Measurements from ENCODE around the gene BCL2L11. TPM values are rescaled to one million over a fixed set of nuclear protein-coding genes. Genes with fewer than 3 reads are reported as not detected.

BCL2L11 gene
- total and polyA plus RNA-seq, 9 of the 15 experiments (the other 6 are each of a cell fraction or from before 2014, with no cell fraction given), result 2.2 to 18.8 (median 5.0) TPM

DNA sequence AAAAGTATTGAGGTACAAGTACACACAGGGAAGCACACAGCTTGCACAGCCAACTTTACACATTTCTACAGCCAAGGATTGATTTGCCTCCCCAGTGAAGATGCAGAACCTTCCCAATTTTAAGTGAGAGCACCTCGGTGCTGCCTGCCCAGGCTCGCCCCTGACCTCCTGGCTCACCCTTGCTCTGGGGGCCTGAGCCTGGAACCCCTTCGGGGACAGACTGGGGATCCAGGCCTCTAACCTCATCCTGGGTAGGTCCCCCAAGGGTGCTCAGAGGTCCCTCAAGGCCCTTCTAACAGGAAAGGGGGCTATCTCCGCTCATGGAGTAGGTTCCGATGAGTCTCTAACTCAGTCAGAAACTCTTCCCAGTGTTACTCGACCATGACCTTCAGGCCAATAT, 53.1 kb downstream of the BCL2L11 start (continued):
- TF ChIP-seq, protein P1, sequence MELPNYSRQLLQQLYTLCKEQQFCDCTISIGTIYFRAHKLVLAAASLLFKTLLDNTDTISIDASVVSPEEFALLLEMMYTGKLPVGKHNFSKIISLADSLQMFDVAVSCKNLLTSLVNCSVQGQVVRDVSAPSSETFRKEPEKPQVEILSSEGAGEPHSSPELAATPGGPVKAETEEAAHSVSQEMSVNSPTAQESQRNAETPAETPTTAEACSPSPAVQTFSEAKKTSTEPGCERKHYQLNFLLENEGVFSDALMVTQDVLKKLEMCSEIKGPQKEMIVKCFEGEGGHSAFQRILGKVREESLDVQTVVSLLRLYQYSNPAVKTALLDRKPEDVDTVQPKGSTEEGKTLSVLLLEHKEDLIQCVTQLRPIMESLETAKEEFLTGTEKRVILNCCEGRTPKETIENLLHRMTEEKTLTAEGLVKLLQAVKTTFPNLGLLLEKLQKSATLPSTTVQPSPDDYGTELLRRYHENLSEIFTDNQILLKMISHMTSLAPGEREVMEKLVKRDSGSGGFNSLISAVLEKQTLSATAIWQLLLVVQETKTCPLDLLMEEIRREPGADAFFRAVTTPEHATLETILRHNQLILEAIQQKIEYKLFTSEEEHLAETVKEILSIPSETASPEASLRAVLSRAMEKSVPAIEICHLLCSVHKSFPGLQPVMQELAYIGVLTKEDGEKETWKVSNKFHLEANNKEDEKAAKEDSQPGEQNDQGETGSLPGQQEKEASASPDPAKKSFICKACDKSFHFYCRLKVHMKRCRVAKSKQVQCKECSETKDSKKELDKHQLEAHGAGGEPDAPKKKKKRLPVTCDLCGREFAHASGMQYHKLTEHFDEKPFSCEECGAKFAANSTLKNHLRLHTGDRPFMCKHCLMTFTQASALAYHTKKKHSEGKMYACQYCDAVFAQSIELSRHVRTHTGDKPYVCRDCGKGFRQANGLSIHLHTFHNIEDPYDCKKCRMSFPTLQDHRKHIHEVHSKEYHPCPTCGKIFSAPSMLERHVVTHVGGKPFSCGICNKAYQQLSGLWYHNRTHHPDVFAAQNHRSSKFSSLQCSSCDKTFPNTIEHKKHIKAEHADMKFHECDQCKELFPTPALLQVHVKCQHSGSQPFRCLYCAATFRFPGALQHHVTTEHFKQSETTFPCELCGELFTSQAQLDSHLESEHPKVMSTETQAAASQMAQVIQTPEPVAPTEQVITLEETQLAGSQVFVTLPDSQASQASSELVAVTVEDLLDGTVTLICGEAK (IDR thresholded peaks at IDR 0.05), result no peak
- TF ChIP-seq, protein P1 (CRISPR knock-in tag; IDR thresholded peaks at IDR 0.05), result no peak
- TF ChIP-seq CREBBP (IDR thresholded peaks at IDR 0.05; ENCODE audit: low read depth, low read length), result no peak
- no peak for TF ChIP-seq RFX5 (IDR thresholded peaks at IDR 0.05; ENCODE audit: low read depth, low read length)
- no peak for TF ChIP-seq CBX8 (IDR thresholded peaks at IDR 0.05; ENCODE audit: borderline replicate concordance, extremely low read depth, low read depth, low read length, poor library complexity, severe bottlenecking)
- no peak for TF ChIP-seq YY1 (IDR thresholded peaks at IDR 0.05; ENCODE audit: borderline replicate concordance in 1 of 3, control insufficient read depth in 1 of 3, extremely low read depth in 1 of 3, insufficient read depth in 3 of 3, insufficient read length in 1 of 3, insufficient replicate concordance in 2 of 3, low read depth in 1 of 3, low read length in 2 of 3)
- TF ChIP-seq JUNB (CRISPR knock-in tag; conservative IDR thresholded peaks at IDR 0.05), result no peak
- no peak for TF ChIP-seq KDM1A (IDR thresholded peaks at IDR 0.05)
- TF ChIP-seq BCL6 (CRISPR knock-in tag; IDR thresholded peaks at IDR 0.05), result no peak
- TF ChIP-seq KAT2B (IDR thresholded peaks at IDR 0.05; ENCODE audit: low read depth, low read length), result no peak
- no peak for TF ChIP-seq IFI16 (CRISPR knock-in tag; IDR thresholded peaks at IDR 0.05)
- TF ChIP-seq FOXJ3 (CRISPR knock-in tag; IDR thresholded peaks at IDR 0.05), result no peak
